ENCODE results near the gene MMP14.

Gene MMP14

GRCh38 chr14:22813145-22813544, 23.2 kb upstream of the MMP14 start:
- H3K4me3 ChIP-seq (ENCODE audit: low read depth, low read length), result peak overlapping the region; percentile 38
- TF ChIP-seq, protein P1, sequence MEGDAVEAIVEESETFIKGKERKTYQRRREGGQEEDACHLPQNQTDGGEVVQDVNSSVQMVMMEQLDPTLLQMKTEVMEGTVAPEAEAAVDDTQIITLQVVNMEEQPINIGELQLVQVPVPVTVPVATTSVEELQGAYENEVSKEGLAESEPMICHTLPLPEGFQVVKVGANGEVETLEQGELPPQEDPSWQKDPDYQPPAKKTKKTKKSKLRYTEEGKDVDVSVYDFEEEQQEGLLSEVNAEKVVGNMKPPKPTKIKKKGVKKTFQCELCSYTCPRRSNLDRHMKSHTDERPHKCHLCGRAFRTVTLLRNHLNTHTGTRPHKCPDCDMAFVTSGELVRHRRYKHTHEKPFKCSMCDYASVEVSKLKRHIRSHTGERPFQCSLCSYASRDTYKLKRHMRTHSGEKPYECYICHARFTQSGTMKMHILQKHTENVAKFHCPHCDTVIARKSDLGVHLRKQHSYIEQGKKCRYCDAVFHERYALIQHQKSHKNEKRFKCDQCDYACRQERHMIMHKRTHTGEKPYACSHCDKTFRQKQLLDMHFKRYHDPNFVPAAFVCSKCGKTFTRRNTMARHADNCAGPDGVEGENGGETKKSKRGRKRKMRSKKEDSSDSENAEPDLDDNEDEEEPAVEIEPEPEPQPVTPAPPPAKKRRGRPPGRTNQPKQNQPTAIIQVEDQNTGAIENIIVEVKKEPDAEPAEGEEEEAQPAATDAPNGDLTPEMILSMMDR (IDR thresholded peaks at IDR 0.05), result no peak

GRCh38 chr14:22814373-22814772, 22.0 kb upstream of the MMP14 start:
- Histone ChIP-seq H3K27ac (peak overlapping the region; percentile 88), H3K9me3 (ENCODE audit: control insufficient read depth, low read length) (no peaks in the 10 kb centered on the region), H3K27me3 (ENCODE audit: control insufficient read depth, insufficient read depth, low read length) (no peaks in the 10 kb centered on the region), H2AFZ (peak overlapping the region; percentile 84), H3K36me3 (ENCODE audit: control insufficient read depth, insufficient read depth, low read length) (no peaks in the 10 kb centered on the region), H3K79me2 (no peaks in the 10 kb centered on the region), H3K9ac (no peak overlapping the region), H3K4me2 (ENCODE audit: low read length) (peak overlapping the region; percentile 85), H3K4me3 (ENCODE audit: low read depth, low read length) (peak overlapping the region; percentile 62), H3K4me1 (peaks cover 21% of the 10 kb centered on the region)
- TF ChIP-seq, protein P1 (IDR thresholded peaks at IDR 0.05), result no peak

More at GRCh38 chr14:22813145-22813544, 23.2 kb upstream of the MMP14 start:
- Histone ChIP-seq H3K79me2 (no peaks in the 10 kb centered on the region), H3K27me3 (ENCODE audit: control insufficient read depth, insufficient read depth, low read length) (no peaks in the 10 kb centered on the region), H3K36me3 (ENCODE audit: control insufficient read depth, insufficient read depth, low read length) (no peaks in the 10 kb centered on the region), H3K4me2 (ENCODE audit: low read length) (peak overlapping the region; percentile 51), H3K27ac (peak overlapping the region; percentile 63), H3K9me3 (ENCODE audit: control insufficient read depth, low read length) (no peaks in the 10 kb centered on the region), H2AFZ (peak overlapping the region; percentile 40), H3K9ac (no peak overlapping the region), H3K4me1 (peaks cover 28% of the 10 kb centered on the region)

DNA sequence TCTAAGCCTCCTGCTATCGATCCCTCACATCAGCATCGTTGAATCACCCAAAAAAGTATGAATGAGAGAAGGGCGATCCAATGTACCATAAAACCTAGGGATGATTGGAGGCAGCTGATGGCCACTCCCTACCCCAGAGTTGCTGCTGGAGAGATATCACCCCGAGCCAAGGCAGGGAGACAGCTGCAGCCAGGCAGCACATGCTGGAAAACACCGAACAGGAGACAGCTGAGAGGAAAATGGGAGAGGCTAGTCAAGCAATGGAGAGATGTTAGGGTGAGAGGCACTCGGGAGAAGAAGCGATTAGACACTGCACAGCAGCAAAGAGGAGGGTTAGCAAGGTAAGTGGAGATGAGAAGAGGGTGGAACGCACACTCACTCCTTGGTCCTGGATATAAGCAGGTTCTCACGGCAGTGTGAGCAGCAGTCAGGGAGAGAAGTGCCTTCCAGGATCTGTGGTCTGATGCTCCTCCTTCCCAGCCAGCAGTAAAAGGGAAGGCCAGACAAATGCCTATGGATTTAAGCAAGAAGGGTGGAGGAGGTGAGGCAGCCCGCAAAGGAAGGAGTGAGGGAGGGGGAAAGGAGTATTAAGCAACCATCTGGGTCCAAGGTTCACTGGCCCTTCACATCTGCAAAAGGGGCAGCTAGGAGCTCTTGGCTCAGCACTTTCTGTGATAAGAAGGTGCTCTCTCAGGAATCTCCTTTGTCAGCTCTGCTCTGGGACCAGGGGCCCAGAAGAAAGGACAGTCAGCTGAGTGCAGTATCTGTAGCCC, 21.3 kb upstream of the MMP14 start, which contains the start of gene SLC7A7:
SLC7A7 (minus strand) TSS at position 495 of the 773 bp plus-strand sequence. CDS start 2,037 bp downstream, outside the sequence.
- Histone ChIP-seq H3K27me3 (ENCODE audit: control insufficient read depth, insufficient read depth, low read length) (no peaks in the 10 kb centered on the region), H3K4me1 (peaks cover 28% of the 10 kb centered on the region), H3K36me3 (ENCODE audit: control insufficient read depth, insufficient read depth, low read length) (no peaks in the 10 kb centered on the region), H2AFZ (peak within 1 kb of the TSS; percentile 84), H3K9ac (no peak within 1 kb of the TSS), H3K27ac (peak within 1 kb of the TSS; percentile 88), H3K4me3 (ENCODE audit: low read depth, low read length) (peak within 1 kb of the TSS; percentile 62), H3K79me2 (no peaks in the 10 kb centered on the region), H3K9me3 (ENCODE audit: control insufficient read depth, low read length) (no peaks in the 10 kb centered on the region), H3K4me2 (ENCODE audit: low read length) (peak within 1 kb of the TSS; percentile 85)
- TF ChIP-seq, protein P1 (IDR thresholded peaks at IDR 0.05), result no peak

DNA sequence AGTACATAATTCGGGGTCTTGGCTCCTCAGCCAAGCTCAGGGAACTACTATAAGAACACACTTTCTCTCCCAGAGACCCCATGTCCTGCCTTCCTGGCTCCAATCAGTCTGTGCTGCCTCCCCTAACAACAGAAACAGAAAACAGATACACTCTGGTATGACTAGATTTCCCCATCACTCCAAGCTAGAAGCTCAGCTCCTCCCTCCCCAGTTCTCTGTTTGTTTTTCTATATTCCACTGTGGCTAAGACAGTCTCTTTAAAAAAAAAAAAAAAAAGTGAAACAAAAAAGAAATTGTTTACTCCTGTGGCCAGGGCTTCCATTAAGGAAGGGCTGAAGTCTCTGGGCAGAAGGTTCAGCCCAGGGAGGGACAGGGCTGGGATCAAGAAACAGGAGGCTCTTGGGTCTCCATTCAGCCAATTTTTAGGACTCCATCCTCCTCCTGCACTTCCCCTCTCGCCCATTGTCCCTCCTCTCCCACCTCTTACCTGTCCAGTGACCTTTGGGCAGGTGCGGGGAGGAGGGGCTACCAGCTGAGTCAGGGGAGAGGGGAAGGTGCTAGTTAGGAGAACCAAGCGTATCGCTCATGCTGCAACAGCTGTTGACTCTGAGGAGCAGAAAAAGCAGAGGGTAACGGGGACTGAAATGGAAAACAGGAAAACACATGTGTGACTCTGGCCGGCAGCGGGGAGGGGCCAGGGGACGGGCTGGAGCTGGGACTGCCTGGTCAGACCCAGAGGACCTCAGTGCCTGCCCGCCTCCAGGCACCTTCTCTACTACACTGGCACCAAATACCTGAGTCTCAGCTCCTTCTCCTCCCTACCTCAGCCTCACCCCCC, 17.0 kb upstream of the MMP14 start:
- peak overlapping the region; percentile 83 for H2AFZ ChIP-seq
- no peak overlapping the region for H3K4me2 ChIP-seq (ENCODE audit: low read length)
- TF ChIP-seq, protein P1 (IDR thresholded peaks at IDR 0.05), result no peak
- no peaks in the 10 kb centered on the region for H3K36me3 ChIP-seq (ENCODE audit: control insufficient read depth, insufficient read depth, low read length)
- H3K9me3 ChIP-seq (ENCODE audit: control insufficient read depth, low read length), result no peaks in the 10 kb centered on the region
- H3K4me3 ChIP-seq (ENCODE audit: low read depth, low read length), result peak overlapping the region; percentile 25
- peak overlapping the region; percentile 49 for H3K27ac ChIP-seq
- H3K79me2 ChIP-seq, result no peaks in the 10 kb centered on the region
- no peaks in the 10 kb centered on the region for H3K27me3 ChIP-seq (ENCODE audit: control insufficient read depth, insufficient read depth, low read length)
- H3K9ac ChIP-seq, result no peak overlapping the region
- peaks cover 31% of the 10 kb centered on the region for H3K4me1 ChIP-seq
